IMR-90 (cell line): ENCODE measurements around the gene SVIL. TPM values are rescaled to one million over a fixed set of nuclear protein-coding genes. Genes with fewer than 3 reads are reported as not detected.
A peak's percentile ranks its signal among the peaks of the same experiment; 100 is the strongest.

Experiments
- ATAC-seq: fragments of 200-7000 bp; cut with Tn5 transposase; 2 replicates; pipeline ENCODE4 v1.9.1; 2020; ENCODE audit warnings: low read depth, mild to moderate bottlenecking, moderate library complexity
- BruUV-seq: library from RNA; stranded (reverse); fragments of 400-500 nt; replicated peaks from 2 replicates; lab custom pipeline; 2021; lab: Mats Ljungman, UMichigan
- CTCF ChIA-PET: fragments of 300-600 bp; formaldehyde crosslinking; extraction: SDS; loops from one replicate; lab custom pipeline; 2021; ENCODE audit warnings: antibody characterized with exemption; lab: Yijun Ruan, JAX
- POLR2A ChIA-PET: fragments of 300-600 bp; sonication (Branson Sonifier 250); formaldehyde crosslinking; loops from one replicate; lab custom pipeline; 2022; ENCODE audit warnings: antibody characterized with exemption; ENCODE audit not compliant: unreplicated experiment; lab: Charles Lee
- DNase-seq: peaks from one replicate; pipeline ENCODE4 v3.0.0; 2013
- H2AFZ ChIP-seq: replicated peaks from 2 replicates; pipeline ENCODE3; 2013; ENCODE audit warnings: low read length, mild to moderate bottlenecking; ENCODE audit not compliant: poor library complexity
- H2AK5ac ChIP-seq: 2 replicates; pipeline ENCODE4 v1.6.1; 2013; ENCODE audit warnings: low read depth, low read length, inconsistent platforms
- H2AK9ac ChIP-seq: replicated peaks from 2 replicates; pipeline ENCODE3; 2013; ENCODE audit warnings: mild to moderate bottlenecking, low read depth, low read length, moderate library complexity; ENCODE audit not compliant: poor library complexity
- H2BK120ac ChIP-seq: 2 replicates; pipeline ENCODE4 v1.6.1; 2013; ENCODE audit warnings: low read depth, low read length, inconsistent platforms
- H2BK15ac ChIP-seq: 3 replicates; pipeline ENCODE4 v1.6.1; 2013; ENCODE audit warnings: low read depth, low read length, inconsistent platforms
- H2BK20ac ChIP-seq: 2 replicates; pipeline ENCODE4 v1.6.1; 2013; ENCODE audit warnings: low read depth, mild to moderate bottlenecking, inconsistent platforms, low read length, moderate library complexity
- H2BK5ac ChIP-seq: 2 replicates; pipeline ENCODE4 v1.6.1; 2013; ENCODE audit warnings: mild to moderate bottlenecking, low read depth, low read length, inconsistent platforms; ENCODE audit not compliant: poor library complexity, severe bottlenecking
- H3K14ac ChIP-seq: replicated peaks from 2 replicates; pipeline ENCODE4 v1.6.1; 2013; ENCODE audit warnings: low read depth, low read length, inconsistent platforms
- H3K18ac ChIP-seq: 2 replicates; pipeline ENCODE4 v1.6.1; 2013; ENCODE audit warnings: low read depth, low read length, control low read depth
- H3K23ac ChIP-seq: 2 replicates; pipeline ENCODE4 v1.6.1; 2013; ENCODE audit warnings: low read depth, low read length, inconsistent platforms
- H3K27ac ChIP-seq: 2 replicates; pipeline ENCODE4 v1.5.1; 2013; ENCODE audit warnings: mild to moderate bottlenecking, control low read depth, low read length; ENCODE audit not compliant: insufficient read depth
- H3K27me3 ChIP-seq: 2 replicates; pipeline ENCODE4 v1.6.1; 2013; ENCODE audit warnings: low read length; ENCODE audit not compliant: control insufficient read depth, insufficient read depth
- H3K36me3 ChIP-seq: 2 replicates; pipeline ENCODE4 v1.6.1; 2013; ENCODE audit warnings: low read length, mixed read lengths; ENCODE audit not compliant: control insufficient read depth, insufficient read depth
- H3K4ac ChIP-seq: 2 replicates; pipeline ENCODE4 v1.6.1; 2013; ENCODE audit warnings: low read depth, low read length, inconsistent platforms
- H3K4me1 ChIP-seq: 2 replicates; pipeline ENCODE4 v1.6.1; 2013; ENCODE audit warnings: low read length, mixed read lengths; ENCODE audit not compliant: control insufficient read depth, insufficient read depth
- H3K4me2 ChIP-seq: 2 replicates; pipeline ENCODE4 v1.6.1; 2013; ENCODE audit warnings: low read depth, mild to moderate bottlenecking, control low read depth, low read length, moderate library complexity
- H3K4me3 ChIP-seq: 2 replicates; pipeline ENCODE4 v1.5.1; 2013; ENCODE audit warnings: low read depth, mild to moderate bottlenecking, control low read depth, low read length, moderate library complexity; ENCODE audit not compliant: insufficient read depth
- H3K56ac ChIP-seq: 2 replicates; pipeline ENCODE4 v1.6.1; 2013; ENCODE audit warnings: low read length, inconsistent platforms; ENCODE audit not compliant: insufficient read depth; ENCODE audit errors: extremely low read depth
- H3K79me1 ChIP-seq, 2 experiments: 2 replicates each; pipeline ENCODE4 v1.6.1; 2013; ENCODE audit warnings: low read length in 2 of 2, inconsistent platforms in 1 of 2, low read depth in 1 of 2
- H3K9ac ChIP-seq: 2 replicates; pipeline ENCODE4 v1.6.1; 2013; ENCODE audit warnings: low read depth, low read length, control low read depth
- H3K9me1 ChIP-seq: 2 replicates; pipeline ENCODE4 v1.6.1; 2013; ENCODE audit warnings: low read length, inconsistent platforms; ENCODE audit not compliant: insufficient read depth
- H3K9me3 ChIP-seq: 2 replicates; pipeline ENCODE4 v1.6.1; 2013; ENCODE audit warnings: low read length; ENCODE audit not compliant: control insufficient read depth, insufficient read depth
- H4K20me1 ChIP-seq: 2 replicates; pipeline ENCODE4 v1.6.1; 2013; ENCODE audit warnings: low read length, inconsistent platforms; ENCODE audit not compliant: insufficient read depth
- H4K5ac ChIP-seq: 2 replicates; pipeline ENCODE4 v1.6.1; 2013; ENCODE audit warnings: mild to moderate bottlenecking, low read depth, low read length, control low read depth
- H4K8ac ChIP-seq, 2 experiments: 2 replicates each; pipeline ENCODE4 v1.6.1; 2013; ENCODE audit warnings: low read depth in 2 of 2, low read length in 2 of 2, control low read depth in 1 of 2, inconsistent platforms in 1 of 2
- H4K91ac ChIP-seq: 2 replicates; pipeline ENCODE4 v1.6.1; 2013; ENCODE audit warnings: low read depth, low read length, inconsistent platforms; ENCODE audit not compliant: insufficient read depth
- CTCF ChIP-seq: conservative IDR thresholded peaks from 2 replicates; pipeline ENCODE4 v1.5.1; 2012; ENCODE audit warnings: mild to moderate bottlenecking, low read depth, low read length, improper control_type of control experiment
- POLR2A ChIP-seq: IDR thresholded peaks from 2 replicates; pipeline ENCODE4 v1.6.1; 2012; ENCODE audit warnings: mild to moderate bottlenecking, low read depth, low read length
- WGBS, 2 experiments: methylation state at CpG; one replicate each; pipeline versions ENCODE4 v1.1.5 to v1.1.7; 2013; ENCODE audit warnings: missing lambda C conversion rate in 2 of 2; ENCODE audit not compliant: insufficient read length in 1 of 2; ENCODE audit errors: extremely low coverage in 2 of 2; 5-methylcytosine and 5-hydroxymethylcytosine counted together
- dilution Hi-C: fragments of 300-500 bp; cut with HindIII; formaldehyde crosslinking; loops from one replicate; pipeline ENCODE4 v1.14.3; 2018; ENCODE audit warnings: low sequenced_read_pairs; ENCODE audit not compliant: unreplicated experiment
- in situ Hi-C: fragments of 300-500 bp; cut with MboI; formaldehyde crosslinking; loops from 3 replicates; pipeline ENCODE4 v1.14.3; 2019; ENCODE audit warnings: low sequenced_read_pairs, inconsistent platforms, mixed read lengths
- intact Hi-C: fragments of 100-400 bp; cut with micrococcal nuclease; formaldehyde crosslinking; loops from 2 replicates; pipeline ENCODE4 v1.10.0; 2022
- polyA plus RNA-seq, 3 experiments: library from polyadenylated mRNA; depleted of rRNA; stranded (reverse); fragments of >200 nt; gene quantifications; 2 replicates each; pipeline ENCODE4 v1.2.3, GENCODE V29; 2012; ENCODE audit warnings: low replicate concordance in 1 of 3
- total RNA-seq: library from RNA; depleted of rRNA; stranded (reverse); fragments of >200 nt; gene quantifications from 2 replicates; pipeline ENCODE4 v1.2.3, GENCODE V29; 2012

SVIL gene
- total and polyA plus RNA-seq, 2 of the 4 experiments (the other 2 are of a cell fraction), result 11.5 to 11.6 TPM

GRCh38 chr10:29643771-29644501 lies 9.2 kb upstream of the SVIL start:
- TF ChIP-seq CTCF (no peak), POLR2A (no peak)
- H2BK5ac ChIP-seq, result no peak overlapping the region
- H3K9ac ChIP-seq, result no peak overlapping the region
- H3K4me3 ChIP-seq, result no peak overlapping the region
- H3K56ac ChIP-seq, result no peak overlapping the region
- no peak overlapping the region for H3K27ac ChIP-seq
- H3K36me3 ChIP-seq, result no peaks in the 10 kb centered on the region
- H2AK5ac ChIP-seq, result peak overlapping the region; percentile 52; the same call in 1 of the 2 replicates
- no peak overlapping the region for H3K4me2 ChIP-seq
- H3K9me1 ChIP-seq, result peaks cover 35% of the 10 kb centered on the region
- no peaks in the 10 kb centered on the region for H3K9me3 ChIP-seq
- H2BK20ac ChIP-seq, result 0 out of 2 replicates have a peak overlapping the region, but pooled peaks have one; percentile 8
- BruUV-seq, result no TSS peak
- H2BK120ac ChIP-seq, result no peak overlapping the region
- ChIA-PET POLR2A (no interaction called here), CTCF (interaction anchor here (0.9 kb wide), 1 partner anchor 129 kb away, joined by 3 read pairs; no protein-coding TSS in a partner anchor)
- H3K79me1 ChIP-seq, result peaks cover 33 to 84% of the 10 kb centered on the region in 2 experiments
- peaks cover 30% of the 10 kb centered on the region for H3K4me1 ChIP-seq
- WGBS, 2 experiments, result 82% methylated on average over 4 of the region's 12 CpGs; no CpG with 5 or more reads in 1 of the 2 experiments
- DNase-seq (peak; percentile 52), ATAC-seq (peak; percentile 22)
- peak overlapping the region; percentile 17; the same call in 1 of the 2 replicates for H3K14ac ChIP-seq
- intact Hi-C loops (no loop called here), dilution Hi-C loops (no loop called here), in situ Hi-C loops (no loop called here)
- no peak overlapping the region for H3K18ac ChIP-seq
- H2AFZ ChIP-seq, result no peak overlapping the region
- H4K91ac ChIP-seq, result no peak overlapping the region
- H4K8ac ChIP-seq, result no peak overlapping the region
- peaks cover 41% of the 10 kb centered on the region for H4K20me1 ChIP-seq
- H4K5ac ChIP-seq, result no peak overlapping the region
- peak overlapping the region; percentile 12; the same call in 1 of the 2 replicates for H3K23ac ChIP-seq
- 0 out of 3 replicates have a peak overlapping the region, but pooled peaks have one; percentile 7 for H2BK15ac ChIP-seq
- H3K27me3 ChIP-seq, result no peaks in the 10 kb centered on the region
- peak overlapping the region; percentile 0; the same call in 1 of the 2 replicates for H3K4ac ChIP-seq
- no peak overlapping the region for H2AK9ac ChIP-seq
